Lower leg skin (tissue), 3 donors: ENCODE results near the gene ANO2.

Source experiments
- CTCF ChIP-seq, 3 donors: fragments of 450-650 bp; IDR thresholded peaks; one replicate each; pipeline ENCODE4 v1.5.1; 2016; ENCODE audit warnings: antibody characterized with exemption in 3 of 3, mild to moderate bottlenecking in 3 of 3, moderate library complexity in 2 of 3
- POLR2A ChIP-seq, 2 donors: fragments of 450-650 bp; IDR thresholded peaks; one replicate each; pipeline ENCODE4 v1.6.1; 2016 to 2017; ENCODE audit warnings: antibody characterized with exemption in 2 of 2, mild to moderate bottlenecking in 1 of 2, moderate library complexity in 1 of 2

DNA sequence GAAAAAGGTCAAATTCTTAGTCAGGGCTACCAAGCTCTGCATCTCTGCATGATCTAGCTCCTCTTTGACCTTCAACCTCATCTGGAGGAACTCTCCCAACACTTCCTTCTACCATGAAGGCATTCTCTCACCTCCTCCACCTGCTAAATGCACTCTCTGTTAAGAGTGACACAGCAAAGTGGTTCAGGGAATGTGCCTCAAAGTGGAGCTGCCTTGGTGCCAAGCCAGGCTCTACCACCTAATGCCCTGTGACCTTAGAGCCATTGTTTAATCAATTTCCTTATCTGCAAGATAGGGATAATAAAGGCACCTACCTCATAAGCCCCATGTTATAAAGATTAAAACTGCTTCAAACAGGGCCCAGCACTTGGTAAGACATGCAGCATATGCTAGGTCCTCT lies 236.7 kb downstream of the ANO2 start:
- no peak for TF ChIP-seq CTCF (IDR thresholded peaks at IDR 0.05)
- TF ChIP-seq POLR2A (IDR thresholded peaks at IDR 0.05) = no peak
